ENCODE measurements around the gene OR10J4.

Gene OR10J4

GRCh38 chr1:159430985-159431384 is 1.0 kb upstream of the OR10J4 start:
- no peak overlapping the region for H3K27ac ChIP-seq (ENCODE audit: low read depth, low read length)
- H4K20me1 ChIP-seq (ENCODE audit: control insufficient read depth, insufficient read depth, low read depth, low read length): no peaks in the 10 kb centered on the region
- H3K4me3 ChIP-seq (ENCODE audit: low read length): no peak overlapping the region
- no peaks in the 10 kb centered on the region for H3K9me3 ChIP-seq (ENCODE audit: control insufficient read depth, insufficient read depth, low read length)
- H3K36me3 ChIP-seq (ENCODE audit: control insufficient read depth, low read length): no peaks in the 10 kb centered on the region
- no peaks in the 10 kb centered on the region for H3F3A ChIP-seq (ENCODE audit: control insufficient read depth, insufficient read depth)
- H3K27me3 ChIP-seq (ENCODE audit: control insufficient read depth, low read length): no peaks in the 10 kb centered on the region
- H3K79me2 ChIP-seq (ENCODE audit: control insufficient read depth, low read length): no peaks in the 10 kb centered on the region
- H3K4me1 ChIP-seq (ENCODE audit: control insufficient read depth, low read length): no peaks in the 10 kb centered on the region
- H3K9me2 ChIP-seq (replicated peaks; ENCODE audit: control insufficient read depth, low read length): no peaks in the 10 kb centered on the region
- H3K4me2 ChIP-seq (ENCODE audit: low read length): no peak overlapping the region
- TF ChIP-seq, protein P1, sequence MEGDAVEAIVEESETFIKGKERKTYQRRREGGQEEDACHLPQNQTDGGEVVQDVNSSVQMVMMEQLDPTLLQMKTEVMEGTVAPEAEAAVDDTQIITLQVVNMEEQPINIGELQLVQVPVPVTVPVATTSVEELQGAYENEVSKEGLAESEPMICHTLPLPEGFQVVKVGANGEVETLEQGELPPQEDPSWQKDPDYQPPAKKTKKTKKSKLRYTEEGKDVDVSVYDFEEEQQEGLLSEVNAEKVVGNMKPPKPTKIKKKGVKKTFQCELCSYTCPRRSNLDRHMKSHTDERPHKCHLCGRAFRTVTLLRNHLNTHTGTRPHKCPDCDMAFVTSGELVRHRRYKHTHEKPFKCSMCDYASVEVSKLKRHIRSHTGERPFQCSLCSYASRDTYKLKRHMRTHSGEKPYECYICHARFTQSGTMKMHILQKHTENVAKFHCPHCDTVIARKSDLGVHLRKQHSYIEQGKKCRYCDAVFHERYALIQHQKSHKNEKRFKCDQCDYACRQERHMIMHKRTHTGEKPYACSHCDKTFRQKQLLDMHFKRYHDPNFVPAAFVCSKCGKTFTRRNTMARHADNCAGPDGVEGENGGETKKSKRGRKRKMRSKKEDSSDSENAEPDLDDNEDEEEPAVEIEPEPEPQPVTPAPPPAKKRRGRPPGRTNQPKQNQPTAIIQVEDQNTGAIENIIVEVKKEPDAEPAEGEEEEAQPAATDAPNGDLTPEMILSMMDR (IDR thresholded peaks at IDR 0.05; ENCODE audit: low read depth, low read length, poor library complexity, severe bottlenecking): no peak
- no peak for TF ChIP-seq EZH2phosphoT487 (IDR thresholded peaks at IDR 0.05; ENCODE audit: borderline replicate concordance, low read length)

GRCh38 chr1:159436469-159436868 is 4.5 kb downstream of the OR10J4 start:
- Histone ChIP-seq H3K9me3 (ENCODE audit: control insufficient read depth, insufficient read depth, low read length) (no peaks in the 10 kb centered on the region), H3K4me2 (ENCODE audit: low read length) (no peak overlapping the region), H3K36me3 (ENCODE audit: control insufficient read depth, low read length) (no peaks in the 10 kb centered on the region), H4K20me1 (ENCODE audit: control insufficient read depth, insufficient read depth, low read depth, low read length) (no peaks in the 10 kb centered on the region), H3K4me1 (ENCODE audit: control insufficient read depth, low read length) (no peaks in the 10 kb centered on the region), H3K27ac (ENCODE audit: low read depth, low read length) (no peak overlapping the region), H3K27me3 (ENCODE audit: control insufficient read depth, low read length) (no peaks in the 10 kb centered on the region), H3K9me2 (replicated peaks; ENCODE audit: control insufficient read depth, low read length) (no peaks in the 10 kb centered on the region), H3F3A (ENCODE audit: control insufficient read depth, insufficient read depth) (no peaks in the 10 kb centered on the region), H3K4me3 (ENCODE audit: low read length) (no peak overlapping the region), H3K79me2 (ENCODE audit: control insufficient read depth, low read length) (no peaks in the 10 kb centered on the region)
- TF ChIP-seq EZH2phosphoT487 (IDR thresholded peaks at IDR 0.05; ENCODE audit: borderline replicate concordance, low read length): no peak
- TF ChIP-seq, protein P1 (IDR thresholded peaks at IDR 0.05; ENCODE audit: low read depth, low read length, poor library complexity, severe bottlenecking): no peak

GRCh38 chr1:159439422-159439821 is 7.4 kb downstream of the OR10J4 start, which contains the start of gene OR10J1:
OR10J1 (plus strand) TSS chr1:159439722; CDS start chr1:159439792, 70 bp downstream.
- H3F3A ChIP-seq (ENCODE audit: control insufficient read depth, insufficient read depth): no peaks in the 10 kb centered on the region
- no peaks in the 10 kb centered on the region for H4K20me1 ChIP-seq (ENCODE audit: control insufficient read depth, insufficient read depth, low read depth, low read length)
- no peaks in the 10 kb centered on the region for H3K79me2 ChIP-seq (ENCODE audit: control insufficient read depth, low read length)
- H3K9me3 ChIP-seq (ENCODE audit: control insufficient read depth, insufficient read depth, low read length): no peaks in the 10 kb centered on the region
- H3K27ac ChIP-seq (ENCODE audit: low read depth, low read length): no peak within 1 kb of the TSS
- no peaks in the 10 kb centered on the region for H3K36me3 ChIP-seq (ENCODE audit: control insufficient read depth, low read length)
- TF ChIP-seq, protein P1 (IDR thresholded peaks at IDR 0.05; ENCODE audit: low read depth, low read length, poor library complexity, severe bottlenecking): no peak
- no peak for TF ChIP-seq EZH2phosphoT487 (IDR thresholded peaks at IDR 0.05; ENCODE audit: borderline replicate concordance, low read length)
- no peak within 1 kb of the TSS for H3K4me3 ChIP-seq (ENCODE audit: low read length)
- H3K4me2 ChIP-seq (ENCODE audit: low read length): no peak within 1 kb of the TSS
- H3K4me1 ChIP-seq (ENCODE audit: control insufficient read depth, low read length): no peaks in the 10 kb centered on the region
- no peaks in the 10 kb centered on the region for H3K27me3 ChIP-seq (ENCODE audit: control insufficient read depth, low read length)
- H3K9me2 ChIP-seq (replicated peaks; ENCODE audit: control insufficient read depth, low read length): no peaks in the 10 kb centered on the region

All from DOHH2 (cell line).